B cell (primary cell): ENCODE data around the gene UBL4A. TPM values are rescaled to one million over a fixed set of nuclear protein-coding genes. Genes with fewer than 3 reads are reported as not detected.

Experiments
- ATAC-seq: fragments of 200-7000 bp; cut with Tn5 transposase; one replicate; pipeline ENCODE4 v1.10.0; 2021; ENCODE audit warnings: low read depth, mild to moderate bottlenecking, moderate number of reproducible peaks, moderate library complexity
- CTCF ChIA-PET: fragments of 350-600 bp; sonication (Branson Sonifier 250); formaldehyde crosslinking; loops from one replicate; lab custom pipeline; 2021; ENCODE audit warnings: antibody characterized with exemption, inconsistent platforms; lab: Charles Lee
- POLR2A ChIA-PET: fragments of 350-600 bp; sonication (Branson Sonifier 250); formaldehyde crosslinking; loops from one replicate; lab custom pipeline; 2021; ENCODE audit warnings: antibody characterized with exemption; lab: Charles Lee
- DNase-seq: peaks from one replicate; pipeline ENCODE4 v3.0.0; 2013
- H2AFZ ChIP-seq: 2 replicates; pipeline ENCODE4 v1.6.1; 2012; ENCODE audit warnings: mild to moderate bottlenecking, low read depth, low read length; ENCODE audit not compliant: insufficient read depth, poor library complexity, severe bottlenecking
- H3K27ac ChIP-seq, 2 donors: 1 replicate in 1 of 2; 2 replicates in 1 of 2; pipeline ENCODE4 v1.5.1; 2012 to 2013; ENCODE audit warnings: low read length in 2 of 2, mild to moderate bottlenecking in 2 of 2, moderate library complexity in 1 of 2
- H3K27me3 ChIP-seq, 4 experiments: fragments of 200-600 bp in 1 of 4; sonication (generic) in 1 of 4; replicated peaks in 1 of 4; 1 replicate in 2 of 4; 2 replicates in 2 of 4; pipeline versions ENCODE4 v1.6.1 to v1.7.0; 2013 to 2016; ENCODE audit warnings: low read length in 3 of 4, mild to moderate bottlenecking in 2 of 4, mixed read lengths in 1 of 4, moderate library complexity in 1 of 4; ENCODE audit not compliant: insufficient read depth in 4 of 4, control insufficient read depth in 3 of 4; ENCODE audit errors: control extremely low read depth in 1 of 4
- H3K36me3 ChIP-seq, 2 experiments: replicated peaks in 1 of 2; 1 replicate in 1 of 2; 2 replicates in 1 of 2; pipeline versions ENCODE4 v1.6.1 to v1.7.1; 2013; ENCODE audit warnings: low read length in 1 of 2; ENCODE audit not compliant: insufficient read depth in 2 of 2, control insufficient read depth in 1 of 2; ENCODE audit errors: control extremely low read depth in 1 of 2, extremely low read depth in 1 of 2
- H3K4me1 ChIP-seq, 2 donors: fragments of 200-600 bp in 1 of 2; sonication (generic) in 1 of 2; 1 replicate in 1 of 2; 2 replicates in 1 of 2; pipeline versions ENCODE4 v1.5.1 to v1.6.1; 2013 to 2017; ENCODE audit warnings: low read length in 2 of 2; ENCODE audit not compliant: control insufficient read depth in 2 of 2, insufficient read depth in 2 of 2
- H3K4me2 ChIP-seq: replicated peaks from 2 replicates; pipeline ENCODE3; 2012; ENCODE audit warnings: mild to moderate bottlenecking, low read depth, low read length; ENCODE audit not compliant: poor library complexity, severe bottlenecking
- H3K4me3 ChIP-seq, 5 experiments: fragments of 200-600 bp in 1 of 5; sonication (generic) in 1 of 5; 1 replicate in 3 of 5; 2 replicates in 2 of 5; pipeline versions ENCODE4 v1.5.1 to v1.7.0; 2011 to 2016; ENCODE audit warnings: low read length in 4 of 5, mild to moderate bottlenecking in 4 of 5, low read depth in 2 of 5, control low read depth in 1 of 5, moderate library complexity in 1 of 5; ENCODE audit not compliant: insufficient read depth in 1 of 5; ENCODE audit errors: control extremely low read depth in 1 of 5, extremely low read depth in 1 of 5
- H3K79me2 ChIP-seq: fragments of 200-600 bp; sonication (generic); one replicate; pipeline ENCODE4 v1.6.0; 2016; ENCODE audit warnings: low read length; ENCODE audit not compliant: control insufficient read depth, insufficient read depth
- H3K9ac ChIP-seq: fragments of 200-600 bp; sonication (generic); 2 replicates; pipeline ENCODE4 v1.6.1; 2017; ENCODE audit warnings: mild to moderate bottlenecking, low read length, moderate library complexity
- H3K9me3 ChIP-seq, 3 donors: one replicate each; pipeline versions ENCODE4 v1.6.1 to v1.7.1; 2013; ENCODE audit warnings: low read length in 2 of 3; ENCODE audit not compliant: control insufficient read depth in 2 of 3, insufficient read depth in 1 of 3; ENCODE audit errors: control extremely low read depth in 1 of 3
- H4K20me1 ChIP-seq: 2 replicates; pipeline ENCODE4 v1.6.0; 2012; ENCODE audit warnings: mild to moderate bottlenecking, low read length; ENCODE audit not compliant: insufficient read depth, control insufficient read depth, poor library complexity, severe bottlenecking
- H3K27ac Mint-ChIP-seq: one replicate; pipeline ENCODE4 v1.8.0; 2021; ENCODE audit warnings: mixed read lengths
- H3K27me3 Mint-ChIP-seq: one replicate; pipeline ENCODE4 v1.8.0; 2021; ENCODE audit warnings: mixed read lengths
- H3K4me1 Mint-ChIP-seq: one replicate; pipeline ENCODE4 v1.8.0; 2021; ENCODE audit warnings: mixed read lengths
- H3K4me3 Mint-ChIP-seq: one replicate; pipeline ENCODE4 v1.8.0; 2021; ENCODE audit warnings: mixed read lengths
- H3K9me3 Mint-ChIP-seq: one replicate; pipeline ENCODE4 v1.8.0; 2022; ENCODE audit warnings: mixed read lengths; ENCODE audit not compliant: insufficient read depth
- EZH2 ChIP-seq: IDR thresholded peaks from 2 replicates; pipeline ENCODE4 v1.6.1; 2012; ENCODE audit warnings: borderline replicate concordance, low read depth, mild to moderate bottlenecking, moderate library complexity, low read length; ENCODE audit not compliant: insufficient read depth, poor library complexity, severe bottlenecking
- WGBS: methylation state at CpG from one replicate; pipeline ENCODE4 v1.1.5; 2013; ENCODE audit warnings: missing lambda C conversion rate; ENCODE audit not compliant: insufficient coverage; 5-methylcytosine and 5-hydroxymethylcytosine counted together
- intact Hi-C: fragments of 100-400 bp; cut with micrococcal nuclease; formaldehyde crosslinking; loops from one replicate; pipeline ENCODE4 v1.10.0; 2022
- polyA plus RNA-seq: library from polyadenylated mRNA; depleted of rRNA; stranded (reverse); fragments of >200 nt; gene quantifications from 2 replicates; pipeline ENCODE4 v1.2.3, GENCODE V29; 2012
- total RNA-seq, 2 donors: library from RNA; stranded (reverse); fragments of 120-200 nt in 1 of 2; gene quantifications; 1 replicate in 1 of 2; 2 replicates in 1 of 2; pipeline versions ENCODE4 v1.2.3 to v1.2.4, GENCODE V29; 2013 to 2022
- TF ChIP-seq, protein P1 (sequence below): fragments of 200-600 bp; IDR thresholded peaks from one replicate; pipeline ENCODE4 v1.8.0; 2022; ENCODE audit warnings: antibody characterized with exemption, mild to moderate bottlenecking

The UBL4A gene
- total and polyA plus RNA-seq, 2 donors (not counting 1 experiment from before 2014, with no cell fraction given) = 13.1 to 23.3 TPM

DNA sequence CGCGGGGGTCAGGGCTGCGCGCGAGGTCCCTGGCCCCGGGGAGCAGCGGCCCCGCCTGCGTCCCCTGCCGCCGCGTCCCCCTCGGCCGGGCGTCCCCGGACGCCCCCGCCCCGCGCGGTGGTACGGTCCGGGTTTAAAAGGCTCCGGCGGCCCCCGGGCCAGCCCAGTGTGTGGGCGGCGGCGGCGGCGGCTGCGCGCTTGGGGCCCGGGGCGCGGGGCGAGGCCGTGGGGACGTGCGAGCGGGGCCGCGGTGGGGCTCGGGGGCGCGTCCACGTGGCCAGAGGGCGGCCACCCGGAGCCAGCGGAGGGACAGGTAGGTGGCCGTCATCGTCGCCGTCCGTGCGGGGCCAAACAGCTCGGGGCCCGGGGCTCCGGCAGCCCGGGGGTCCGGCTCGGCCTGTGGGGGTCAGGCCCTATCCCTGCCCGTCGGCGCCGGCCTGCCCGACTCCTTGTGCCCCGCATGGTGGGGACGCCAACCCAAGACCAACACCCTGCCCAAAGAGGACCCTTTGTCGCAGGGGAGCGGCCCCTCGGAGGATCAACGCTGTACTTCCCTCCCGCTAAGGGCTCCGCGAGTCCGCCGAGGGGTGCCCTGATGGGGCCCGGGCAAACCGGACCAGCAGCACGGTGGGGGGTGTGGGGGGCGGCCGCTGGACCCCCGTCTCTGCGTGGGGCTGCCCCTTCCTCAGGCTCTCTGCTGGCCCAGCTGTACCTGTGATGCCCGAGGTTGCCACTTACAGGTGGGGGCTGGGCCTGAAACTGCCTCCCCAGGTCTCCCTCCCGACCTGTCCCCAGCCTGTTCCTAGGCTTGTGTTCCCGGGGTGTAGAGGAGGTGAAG is 28.1 kb downstream of the UBL4A start, which contains the start of gene PLXNA3:
Gene PLXNA3, plus strand, starts transcription at position 166 of the 838 bp plus-strand sequence. CDS start 1,903 bp downstream, outside the sequence.
- DNase-seq (peak; percentile 86), ATAC-seq (peak; percentile 79)
- H2AFZ ChIP-seq = peak within 1 kb of the TSS; percentile 68
- no peak for TF ChIP-seq EZH2
- TF ChIP-seq, protein P1, sequence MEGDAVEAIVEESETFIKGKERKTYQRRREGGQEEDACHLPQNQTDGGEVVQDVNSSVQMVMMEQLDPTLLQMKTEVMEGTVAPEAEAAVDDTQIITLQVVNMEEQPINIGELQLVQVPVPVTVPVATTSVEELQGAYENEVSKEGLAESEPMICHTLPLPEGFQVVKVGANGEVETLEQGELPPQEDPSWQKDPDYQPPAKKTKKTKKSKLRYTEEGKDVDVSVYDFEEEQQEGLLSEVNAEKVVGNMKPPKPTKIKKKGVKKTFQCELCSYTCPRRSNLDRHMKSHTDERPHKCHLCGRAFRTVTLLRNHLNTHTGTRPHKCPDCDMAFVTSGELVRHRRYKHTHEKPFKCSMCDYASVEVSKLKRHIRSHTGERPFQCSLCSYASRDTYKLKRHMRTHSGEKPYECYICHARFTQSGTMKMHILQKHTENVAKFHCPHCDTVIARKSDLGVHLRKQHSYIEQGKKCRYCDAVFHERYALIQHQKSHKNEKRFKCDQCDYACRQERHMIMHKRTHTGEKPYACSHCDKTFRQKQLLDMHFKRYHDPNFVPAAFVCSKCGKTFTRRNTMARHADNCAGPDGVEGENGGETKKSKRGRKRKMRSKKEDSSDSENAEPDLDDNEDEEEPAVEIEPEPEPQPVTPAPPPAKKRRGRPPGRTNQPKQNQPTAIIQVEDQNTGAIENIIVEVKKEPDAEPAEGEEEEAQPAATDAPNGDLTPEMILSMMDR = no peak
- H3K4me3 ChIP-seq = peak within 1 kb of the TSS; percentile 23 to 69 (median 61)
- no peaks in the 10 kb centered on the region for H4K20me1 ChIP-seq
- H3K4me2 ChIP-seq = peak within 1 kb of the TSS; percentile 85
- peak within 1 kb of the TSS; percentile 95 for H3K4me3 Mint-ChIP-seq
- no peaks in the 10 kb centered on the region for H3K27me3 ChIP-seq
- H3K9me3 Mint-ChIP-seq = no peaks in the 10 kb centered on the region
- ChIA-PET POLR2A (interaction anchor here (0.6 to 2.2 kb wide), 10 partner anchors 15 to 1518 kb away, joined by 3 to 7 read pairs (median 4); partner anchors contain the start of genes LAGE3, RPL10, TAFAZZIN and UBL4A), CTCF (interaction anchor here (1.0 to 2.5 kb wide), 3 partner anchors 18 to 69 kb away, joined by 3 to 8 read pairs (median 3); partner anchors contain the start of gene SLC10A3)
- under 1% methylated on average over 65 of the region's 88 CpGs for WGBS
- H3K9me3 ChIP-seq = no peaks in the 10 kb centered on the region
- H3K79me2 ChIP-seq = peaks cover 22% of the 10 kb centered on the region
- H3K4me1 ChIP-seq = peaks cover 6 to 18% of the 10 kb centered on the region in 2 donors
- peaks cover 14% of the 10 kb centered on the region for H3K4me1 Mint-ChIP-seq
- H3K36me3 ChIP-seq = peaks cover 0 to 5% of the 10 kb centered on the region in 2 experiments
- intact Hi-C loops = loop anchor here (5.0 kb wide), 3 partner anchors 34 to 59 kb away; partner anchors contain the start of genes FAM3A, SLC10A3 and TAFAZZIN
- peak within 1 kb of the TSS; percentile 64 for H3K9ac ChIP-seq
- peak within 1 kb of the TSS; percentile 96 for H3K27ac Mint-ChIP-seq
- H3K27ac ChIP-seq = peak within 1 kb of the TSS; percentile 24 to 66
- H3K27me3 Mint-ChIP-seq = no peaks in the 10 kb centered on the region
